ENCODE results near the gene TEKT4. TPM values are rescaled to one million over a fixed set of nuclear protein-coding genes. Genes with fewer than 3 reads are reported as not detected.

The TEKT4 gene, protein sequence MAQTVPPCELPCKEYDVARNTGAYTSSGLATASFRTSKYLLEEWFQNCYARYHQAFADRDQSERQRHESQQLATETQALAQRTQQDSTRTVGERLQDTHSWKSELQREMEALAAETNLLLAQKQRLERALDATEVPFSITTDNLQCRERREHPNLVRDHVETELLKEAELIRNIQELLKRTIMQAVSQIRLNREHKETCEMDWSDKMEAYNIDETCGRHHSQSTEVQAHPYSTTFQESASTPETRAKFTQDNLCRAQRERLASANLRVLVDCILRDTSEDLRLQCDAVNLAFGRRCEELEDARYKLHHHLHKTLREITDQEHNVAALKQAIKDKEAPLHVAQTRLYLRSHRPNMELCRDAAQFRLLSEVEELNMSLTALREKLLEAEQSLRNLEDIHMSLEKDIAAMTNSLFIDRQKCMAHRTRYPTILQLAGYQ
- total RNA-seq = not detected in 2 replicates

DNA sequence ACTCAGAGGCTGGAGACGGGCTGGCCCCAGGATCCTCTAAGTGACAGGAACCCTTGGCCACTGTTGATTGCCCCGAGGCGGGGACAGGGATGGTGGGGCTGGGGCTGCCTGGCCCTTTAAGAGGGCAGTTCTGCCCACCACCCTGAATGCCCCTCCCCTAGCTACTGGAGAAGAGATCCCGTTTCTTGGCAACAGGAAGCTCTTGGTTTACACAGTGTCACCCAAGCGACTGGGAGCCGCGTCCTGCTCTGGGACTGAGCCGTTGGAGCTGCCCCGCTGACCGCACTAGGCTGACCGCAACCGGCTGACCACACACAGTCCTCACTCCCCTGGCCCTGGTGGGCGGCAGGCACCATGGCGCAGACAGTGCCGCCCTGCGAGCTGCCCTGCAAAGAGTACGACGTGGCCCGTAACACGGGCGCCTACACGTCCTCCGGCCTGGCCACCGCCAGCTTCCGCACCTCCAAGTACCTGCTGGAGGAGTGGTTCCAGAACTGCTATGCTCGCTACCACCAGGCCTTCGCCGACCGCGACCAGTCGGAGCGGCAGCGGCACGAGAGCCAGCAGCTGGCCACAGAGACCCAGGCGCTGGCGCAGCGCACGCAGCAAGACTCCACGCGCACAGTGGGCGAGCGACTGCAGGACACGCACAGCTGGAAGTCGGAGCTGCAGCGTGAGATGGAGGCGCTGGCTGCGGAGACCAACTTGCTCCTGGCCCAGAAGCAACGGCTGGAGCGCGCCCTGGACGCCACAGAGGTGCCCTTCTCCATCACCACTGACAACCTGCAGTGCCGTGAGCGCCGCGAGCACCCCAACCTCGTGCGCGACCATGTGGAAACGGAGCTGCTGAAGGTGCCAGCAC lies at the start of gene TEKT4:
TSS of gene TEKT4 (plus strand) at position 205 of the 862 bp plus-strand sequence. CDS start at position 355, 150 bp downstream.

Other genes starting within 250 kb of the TEKT4 start
- not detected in 2 replicates for gene MAL, start 154.3 kb downstream of the TEKT4 start, total RNA-seq

Data from cardiac ventricle fibroblast (primary cell).